Sigmoid colon (tissue), 7 donors: ENCODE results near the gene NOL12. TPM values are rescaled to one million over a fixed set of nuclear protein-coding genes. Genes with fewer than 3 reads are reported as not detected.
A peak's percentile ranks its signal among the peaks of the same experiment; 100 is the strongest.

Source experiments
- DNase-seq: peaks from one replicate; pipeline ENCODE4 v3.0.0-alpha.2; 2019
- H3K27ac ChIP-seq, 4 donors: fragments of 200-600 bp; sonication (generic); one replicate each; pipeline ENCODE4 v1.5.1; 2016 to 2019; ENCODE audit warnings: mild to moderate bottlenecking in 1 of 4
- H3K27me3 ChIP-seq, 3 donors: fragments of 200-600 bp; sonication (generic); one replicate each; pipeline ENCODE4 v1.5.1; 2019; ENCODE audit warnings: mild to moderate bottlenecking in 1 of 3
- H3K36me3 ChIP-seq, 4 donors: fragments of 200-600 bp; sonication (generic); one replicate each; pipeline ENCODE4 v1.5.1; 2016 to 2019
- H3K4me1 ChIP-seq, 4 donors: fragments of 200-600 bp; sonication (generic); one replicate each; pipeline ENCODE4 v1.5.1; 2017 to 2019
- H3K4me3 ChIP-seq, 4 donors: fragments of 200-600 bp; sonication (generic); one replicate each; pipeline ENCODE4 v1.5.1; 2017 to 2019; ENCODE audit warnings: mild to moderate bottlenecking in 2 of 4, moderate library complexity in 1 of 4
- H3K9me3 ChIP-seq, 4 donors: fragments of 200-600 bp in 3 of 4; sonication (generic) in 3 of 4; one replicate each; pipeline versions ENCODE4 v1.5.1 to v1.6.1; 2013 to 2019
- CTCF ChIP-seq, 4 experiments: fragments of 450-650 bp in 3 of 4; fragments of 200-600 bp in 1 of 4; IDR thresholded peaks; one replicate each; pipeline ENCODE4 v1.5.1; 2016 to 2019; ENCODE audit warnings: antibody characterized with exemption in 4 of 4, mild to moderate bottlenecking in 3 of 4, moderate library complexity in 2 of 4
- EP300 ChIP-seq, 4 donors: sonication (generic); formaldehyde crosslinking; IDR thresholded peaks; one replicate each; pipeline ENCODE4 v1.6.1; 2017; ENCODE audit warnings: antibody characterized with exemption in 4 of 4
- POLR2A ChIP-seq, 2 donors: fragments of 450-650 bp; IDR thresholded peaks; one replicate each; pipeline ENCODE4 v1.6.1; 2016; ENCODE audit warnings: antibody characterized with exemption in 2 of 2, mild to moderate bottlenecking in 2 of 2, moderate library complexity in 2 of 2
- POLR2AphosphoS5 ChIP-seq, 4 donors: sonication (generic); formaldehyde crosslinking; IDR thresholded peaks; one replicate each; pipeline ENCODE4 v1.6.1; 2017; ENCODE audit warnings: antibody characterized with exemption in 4 of 4
- WGBS, 2 donors: extraction: QIAGEN DNeasy Blood & Tissue Kit; methylation state at CpG; one replicate each; pipeline ENCODE4 v1.1.7; 2013; 5-methylcytosine and 5-hydroxymethylcytosine counted together
- intact Hi-C: fragments of 100-400 bp; cut with DNase I; formaldehyde crosslinking; loops from one replicate; pipeline ENCODE4 v1.15.1; 2023
- polyA plus RNA-seq, 3 donors: library from polyadenylated mRNA; stranded (reverse); fragments of 200-250 nt; gene quantifications; one replicate each; pipeline ENCODE4 v1.2.3, GENCODE V29; 2013
- total RNA-seq, 4 donors: library from RNA; depleted of rRNA; stranded (reverse); fragments of >200 nt; gene quantifications; one replicate each; pipeline ENCODE4 v1.1.0, GENCODE V29; 2016
- donor health status: healthy with polysubstance abuse.
- donor health status: Bipolar disorder and iron deficiency.
- donor health status: healthy.

Gene NOL12
- total and polyA plus RNA-seq, 7 donors: 10.7 to 41.4 (median 28.2) TPM

GRCh38 chr22:37677493-37677974 lies 8.6 kb upstream of the NOL12 start:
- no peak for TF ChIP-seq POLR2AphosphoS5 (IDR thresholded peaks at IDR 0.05)
- TF ChIP-seq CTCF (IDR thresholded peaks at IDR 0.05): no peak
- TF ChIP-seq EP300 (IDR thresholded peaks at IDR 0.05): no peak
- no peak for TF ChIP-seq POLR2A (IDR thresholded peaks at IDR 0.05)
- peaks cover 0 to 72% (median 62%) of the 10 kb centered on the region in 4 donors for H3K4me1 ChIP-seq
- intact Hi-C loops: loop anchor here (2.0 kb wide), 1 partner anchor 67 kb away; no protein-coding TSS in a partner anchor
- H3K27me3 ChIP-seq: no peaks in the 10 kb centered on the region
- H3K4me3 ChIP-seq: peak overlapping the region; percentile 48 to 67 (median 59)
- 37 to 49% methylated on average over 15 of the region's 15 CpGs for WGBS, 2 donors
- DNase-seq: no peak
- H3K9me3 ChIP-seq: no peaks in the 10 kb centered on the region
- H3K36me3 ChIP-seq: peaks cover 0 to 18% (median 6%) of the 10 kb centered on the region in 4 donors
- H3K27ac ChIP-seq: peak overlapping the region; percentile 92 to 99 (median 95)

GRCh38 chr22:37678372-37678771 lies 7.8 kb upstream of the NOL12 start:
- peak overlapping the region; percentile 92 to 99 (median 95) for H3K27ac ChIP-seq
- H3K9me3 ChIP-seq: no peaks in the 10 kb centered on the region
- H3K4me3 ChIP-seq: peak overlapping the region in 1 of 4 donors; percentile 67
- intact Hi-C loops: no loop called here
- TF ChIP-seq CTCF (IDR thresholded peaks at IDR 0.05) (no peak), EP300 (IDR thresholded peaks at IDR 0.05) (no peak), POLR2AphosphoS5 (IDR thresholded peaks at IDR 0.05) (no peak), POLR2A (IDR thresholded peaks at IDR 0.05) (no peak)
- H3K4me1 ChIP-seq: peaks cover 0 to 63% (median 55%) of the 10 kb centered on the region in 4 donors
- WGBS, 2 donors: 74 to 78% methylated on average over 18 of the region's 18 CpGs
- DNase-seq: no peak
- H3K36me3 ChIP-seq: peaks cover 0 to 18% (median 6%) of the 10 kb centered on the region in 4 donors
- H3K27me3 ChIP-seq: no peaks in the 10 kb centered on the region

GRCh38 chr22:37679670-37680069 lies 6.5 kb upstream of the NOL12 start:
- TF ChIP-seq POLR2AphosphoS5 (IDR thresholded peaks at IDR 0.05) (no peak), CTCF (IDR thresholded peaks at IDR 0.05) (no peak), POLR2A (IDR thresholded peaks at IDR 0.05) (no peak), EP300 (IDR thresholded peaks at IDR 0.05) (no peak)
- H3K4me3 ChIP-seq: no peak overlapping the region
- peak overlapping the region; percentile 92 to 99 (median 95) for H3K27ac ChIP-seq
- 88 to 90% methylated on average over 8 of the region's 8 CpGs for WGBS, 2 donors
- DNase-seq: no peak
- intact Hi-C loops: loop anchor here (2.0 kb wide), 2 partner anchors 19 to 55 kb away; no protein-coding TSS in a partner anchor
- peaks cover 0 to 18% (median 6%) of the 10 kb centered on the region in 4 donors for H3K36me3 ChIP-seq
- H3K27me3 ChIP-seq: no peaks in the 10 kb centered on the region
- H3K4me1 ChIP-seq: peaks cover 0 to 50% (median 42%) of the 10 kb centered on the region in 4 donors
- H3K9me3 ChIP-seq: no peaks in the 10 kb centered on the region

- Histone ChIP-seq H3K4me1 (peaks cover 0 to 44% (median 37%) of the 10 kb centered on the region in 4 donors), H3K36me3 (peaks cover 0 to 18% (median 6%) of the 10 kb centered on the region in 4 donors), H3K27me3 (no peaks in the 10 kb centered on the region), H3K4me3 (no peak overlapping the region), H3K27ac (peak overlapping the region in 3 of 4 donors; percentile 40 to 99 (median 97)), H3K9me3 (no peaks in the 10 kb centered on the region)
- 88% methylated on average over 7 of the region's 7 CpGs for WGBS, 2 donors
- no peak for TF ChIP-seq CTCF (IDR thresholded peaks at IDR 0.05)
- no peak for TF ChIP-seq EP300 (IDR thresholded peaks at IDR 0.05)
- TF ChIP-seq POLR2AphosphoS5 (IDR thresholded peaks at IDR 0.05): no peak
- no peak for TF ChIP-seq POLR2A (IDR thresholded peaks at IDR 0.05)
- intact Hi-C loops: loop anchor here (2.0 kb wide), 2 partner anchors 20 to 56 kb away; no protein-coding TSS in a partner anchor
- no peak for DNase-seq
These were observed 5.8 kb upstream of the NOL12 start for GRCh38 chr22:37680191-37680851.
